CD4-positive, alpha-beta T cell treated with Interleukin-12 subunit alpha and Interleukin-12 subunit beta, for 1 hour (primary cell): Measurements from ENCODE around the gene MYO15A.

Experiments
- DNase-seq: peaks from one replicate; pipeline ENCODE4 v3.0.0-alpha.2; 2020

MYO15A gene

GRCh38 chr17:18108401-18109312, at the start of gene MYO15A:
TSS of gene MYO15A (plus strand) at chr17:18108756. CDS start at chr17:18118801, 10,045 bp downstream.
- no peak for DNase-seq

- no peak for DNase-seq
Observed at GRCh38 chr17:18059283-18059682, 49.3 kb upstream of the MYO15A start.

GRCh38 chr17:18064053-18064452, 44.5 kb upstream of the MYO15A start:
- no peak for DNase-seq

- DNase-seq, result no peak
Observed at GRCh38 chr17:18065546-18065945, 43.0 kb upstream of the MYO15A start.

- no peak for DNase-seq
Observed at GRCh38 chr17:18066866-18067265, 41.7 kb upstream of the MYO15A start.

- no peak for DNase-seq
Observed at GRCh38 chr17:18069101-18069500, 39.5 kb upstream of the MYO15A start.

- DNase-seq, result no peak
Observed at GRCh38 chr17:18070861-18071340, 37.7 kb upstream of the MYO15A start.

GRCh38 chr17:18071751-18072150, 36.8 kb upstream of the MYO15A start:
- no peak for DNase-seq

- DNase-seq, result no peak
Observed at GRCh38 chr17:18074566-18075272, 33.8 kb upstream of the MYO15A start.

- DNase-seq, result no peak
Observed at GRCh38 chr17:18076936-18077335, 31.6 kb upstream of the MYO15A start.

- no peak for DNase-seq
Observed at GRCh38 chr17:18079543-18079942, 29.0 kb upstream of the MYO15A start.

GRCh38 chr17:18084256-18084655, 24.3 kb upstream of the MYO15A start:
- DNase-seq, result no peak

GRCh38 chr17:18087610-18088491, 20.7 kb upstream of the MYO15A start, which contains the start of gene DRG2:
TSS of gene DRG2 (plus strand) at chr17:18087948. CDS start at chr17:18088024, 76 bp downstream.
- DNase-seq, result peak; percentile 91

- no peak for DNase-seq
Observed at GRCh38 chr17:18089613-18090012, 18.9 kb upstream of the MYO15A start.

- DNase-seq, result no peak
Observed at GRCh38 chr17:18093616-18094408, 14.7 kb upstream of the MYO15A start.

GRCh38 chr17:18094409-18094807, 14.1 kb upstream of the MYO15A start:
- DNase-seq, result no peak

GRCh38 chr17:18099516-18099915, 9.0 kb upstream of the MYO15A start:
- DNase-seq, result no peak

- no peak for DNase-seq
Observed at GRCh38 chr17:18100616-18101015, 7.9 kb upstream of the MYO15A start.

GRCh38 chr17:18101828-18102227, 6.7 kb upstream of the MYO15A start:
- DNase-seq, result no peak

- DNase-seq, result no peak
Observed at GRCh38 chr17:18102640-18103039, 5.9 kb upstream of the MYO15A start.

GRCh38 chr17:18105027-18105426, 3.5 kb upstream of the MYO15A start:
- no peak for DNase-seq

GRCh38 chr17:18105595-18105994, 3.0 kb upstream of the MYO15A start:
- DNase-seq, result no peak
